Effector CD8-positive, alpha-beta T cell (primary cell): Measurements from ENCODE around the gene TRPC4AP.

Experiments
- DNase-seq: peaks from one replicate; lab custom pipeline; 2025; lab: John Stamatoyannopoulos, UW

The TRPC4AP gene

GRCh38 chr20:35001596-35002362 is 90.8 kb downstream of the TRPC4AP start:
- DNase-seq: no peak

- no peak for DNase-seq
These were observed 91.5 kb downstream of the TRPC4AP start for GRCh38 chr20:35000922-35001595.

- no peak for DNase-seq
These were observed 92.2 kb downstream of the TRPC4AP start for GRCh38 chr20:35000311-35000921.

- no peak for DNase-seq
These were observed 92.8 kb downstream of the TRPC4AP start for GRCh38 chr20:34999782-35000181.

- no peak for DNase-seq
These were observed 93.6 kb downstream of the TRPC4AP start for GRCh38 chr20:34999021-34999451.

GRCh38 chr20:34998331-34998950 is 94.2 kb downstream of the TRPC4AP start:
- no peak for DNase-seq

GRCh38 chr20:34997774-34998173 is 94.8 kb downstream of the TRPC4AP start:
- no peak for DNase-seq

- no peak for DNase-seq
These were observed 95.5 kb downstream of the TRPC4AP start for GRCh38 chr20:34997131-34997561.

GRCh38 chr20:34996243-34997028 is 96.2 kb downstream of the TRPC4AP start:
- DNase-seq: no peak

GRCh38 chr20:34995696-34996095 is 96.9 kb downstream of the TRPC4AP start:
- no peak for DNase-seq

GRCh38 chr20:34995192-34995591 is 97.4 kb downstream of the TRPC4AP start:
- no peak for DNase-seq

GRCh38 chr20:34994509-34995131 is 98.0 kb downstream of the TRPC4AP start:
- DNase-seq: no peak

GRCh38 chr20:34993941-34994508 is 98.6 kb downstream of the TRPC4AP start:
- no peak for DNase-seq

- DNase-seq: no peak
These were observed 99.7 kb downstream of the TRPC4AP start for GRCh38 chr20:34992751-34993417.

- no peak for DNase-seq
These were observed 101.9 kb downstream of the TRPC4AP start for GRCh38 chr20:34990661-34991214.

GRCh38 chr20:34990231-34990630 is 102.4 kb downstream of the TRPC4AP start:
- no peak for DNase-seq

GRCh38 chr20:34989670-34990069 is 102.9 kb downstream of the TRPC4AP start:
- no peak for DNase-seq

GRCh38 chr20:34989118-34989517 is 103.5 kb downstream of the TRPC4AP start:
- DNase-seq: no peak

GRCh38 chr20:34988191-34988540 is 104.4 kb downstream of the TRPC4AP start:
- no peak for DNase-seq
